Activated CD8-positive, alpha-beta memory T cell treated with anti-CD3 and anti-CD28 coated beads for 1 hour (primary cell): ENCODE data around the gene NDUFA6.
"Not testable (repeated sequence)": the region's sequence is repeated elsewhere in the genome, so short reads cannot be mapped to it uniquely, and the experiment has no call there.

Experiments used
- DNase-seq, 2 donors: peaks; one replicate each; pipeline ENCODE4 v3.0.0-alpha.2; 2020; ENCODE audit warnings: low read depth in 1 of 2; ENCODE audit errors: extremely low read depth in 1 of 2

Gene NDUFA6

GRCh38 chr22:42072606-42073330 lies 17.8 kb downstream of the NDUFA6 start:
- DNase-seq = no peak

GRCh38 chr22:42071508-42071907 lies 19.1 kb downstream of the NDUFA6 start:
- DNase-seq = not testable (repeated sequence)

- DNase-seq = peak; percentile 62 to 83
Observed at GRCh38 chr22:42070517-42071422, 19.8 kb downstream of the NDUFA6 start, which contains the start of gene NAGA. NAGA (minus strand) TSS chr22:42070812; CDS start chr22:42070297, 515 bp downstream.

- no peak for DNase-seq
Observed at GRCh38 chr22:42069801-42070516, 20.6 kb downstream of the NDUFA6 start.

GRCh38 chr22:42068291-42068690 lies 22.3 kb downstream of the NDUFA6 start:
- DNase-seq = no peak

GRCh38 chr22:42067671-42068251 lies 22.8 kb downstream of the NDUFA6 start:
- no peak for DNase-seq

GRCh38 chr22:42066937-42067336 lies 23.6 kb downstream of the NDUFA6 start:
- DNase-seq = no peak

GRCh38 chr22:42066126-42066761 lies 24.3 kb downstream of the NDUFA6 start:
- DNase-seq = no peak

GRCh38 chr22:42065438-42066125 lies 25.0 kb downstream of the NDUFA6 start:
- DNase-seq = no peak

- no peak for DNase-seq
Observed at GRCh38 chr22:42064629-42065028, 25.9 kb downstream of the NDUFA6 start.

GRCh38 chr22:42062506-42063170 lies 27.9 kb downstream of the NDUFA6 start:
- DNase-seq = no peak

GRCh38 chr22:42061041-42061440 lies 29.5 kb downstream of the NDUFA6 start:
- no peak for DNase-seq

- no peak for DNase-seq
Observed at GRCh38 chr22:42060489-42060888, 30.1 kb downstream of the NDUFA6 start.

- DNase-seq = no peak
Observed at GRCh38 chr22:42056757-42057511, 33.6 kb downstream of the NDUFA6 start.

GRCh38 chr22:42052765-42053164 lies 37.8 kb downstream of the NDUFA6 start:
- no peak for DNase-seq

- DNase-seq = no peak
Observed at GRCh38 chr22:42050641-42051180, 39.9 kb downstream of the NDUFA6 start.

GRCh38 chr22:42041784-42042183 lies 48.8 kb downstream of the NDUFA6 start:
- DNase-seq = no peak

- no peak for DNase-seq
Observed at GRCh38 chr22:42039271-42039670, 51.3 kb downstream of the NDUFA6 start.
